ENCODE measurements around the gene COBL. TPM values are rescaled to one million over a fixed set of nuclear protein-coding genes. Genes with fewer than 3 reads are reported as not detected.

COBL gene
- polyA plus RNA-seq, 1 donor (not counting 4 experiments of a cell fraction or from before 2014, with no cell fraction given) = 4.5 TPM

DNA sequence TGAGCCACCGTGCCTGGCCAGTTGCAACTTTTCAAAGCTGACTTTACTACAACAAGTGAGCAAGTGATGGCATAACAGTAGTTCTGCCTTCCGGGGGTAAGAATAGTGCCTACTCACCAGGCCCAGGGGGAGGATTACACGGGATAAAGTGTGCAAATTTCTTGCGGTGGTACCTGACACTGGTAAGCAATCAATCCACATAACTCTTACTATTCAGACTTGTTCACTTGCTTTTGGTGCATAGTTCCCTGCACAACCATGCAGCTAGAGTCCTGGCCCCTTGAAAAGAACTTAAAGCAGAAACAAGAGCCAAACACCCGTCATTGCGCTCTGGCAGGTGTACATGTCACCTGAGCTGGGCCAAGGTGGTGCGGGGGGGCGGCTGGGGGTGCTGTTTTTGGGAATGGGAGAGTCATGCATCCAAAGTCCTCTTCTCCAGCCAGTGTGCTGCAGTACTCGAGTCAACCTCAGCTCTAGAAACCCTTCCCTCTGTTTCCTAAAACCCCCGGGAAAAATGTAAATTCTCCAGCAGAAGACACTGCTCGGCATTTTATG lies 5.4 kb upstream of the COBL start:
- Histone ChIP-seq H3K9ac (ENCODE audit: control insufficient read depth, extremely low read depth, insufficient read depth, low read length) (no peak overlapping the region), H3K27me3 (ENCODE audit: control insufficient read depth, extremely low read depth, insufficient read depth, low read length) (no peaks in the 10 kb centered on the region), H3K27ac (ENCODE audit: control insufficient read depth, insufficient read depth, low read length) (no peak overlapping the region), H3K79me2 (ENCODE audit: control insufficient read depth, insufficient read depth, low read length) (no peaks in the 10 kb centered on the region), H3K4me1 (ENCODE audit: control insufficient read depth, extremely low read depth, insufficient read depth, low read length) (peaks cover 16% of the 10 kb centered on the region), H3K4me3 (ENCODE audit: control insufficient read depth in 2 of 3, extremely low read depth in 1 of 3, insufficient read depth in 2 of 3, low read depth in 1 of 3, low read length in 3 of 3) (no peak overlapping the region), H3K36me3 (ENCODE audit: control insufficient read depth in 2 of 2, extremely low read depth in 1 of 2, insufficient read depth in 2 of 2, low read length in 2 of 2) (no peaks in the 10 kb centered on the region), H3K9me1 (ENCODE audit: control insufficient read depth, extremely low read depth, insufficient read depth, low read length) (no peaks in the 10 kb centered on the region), H2AFZ (ENCODE audit: control insufficient read depth, low read length) (no peak overlapping the region), H3K9me3 (ENCODE audit: control insufficient read depth, low read depth, low read length) (no peaks in the 10 kb centered on the region), H3K4me2 (ENCODE audit: control insufficient read depth, extremely low read depth, insufficient read depth, low read depth, low read length) (no peak overlapping the region), H4K20me1 (ENCODE audit: control insufficient read depth, extremely low read depth, insufficient read depth, low read length) (no peaks in the 10 kb centered on the region)
- FAIRE-seq = no peak
- no peak for TF ChIP-seq EZH2 (IDR thresholded peaks at IDR 0.05; ENCODE audit: low read length)
- TF ChIP-seq, protein P1, sequence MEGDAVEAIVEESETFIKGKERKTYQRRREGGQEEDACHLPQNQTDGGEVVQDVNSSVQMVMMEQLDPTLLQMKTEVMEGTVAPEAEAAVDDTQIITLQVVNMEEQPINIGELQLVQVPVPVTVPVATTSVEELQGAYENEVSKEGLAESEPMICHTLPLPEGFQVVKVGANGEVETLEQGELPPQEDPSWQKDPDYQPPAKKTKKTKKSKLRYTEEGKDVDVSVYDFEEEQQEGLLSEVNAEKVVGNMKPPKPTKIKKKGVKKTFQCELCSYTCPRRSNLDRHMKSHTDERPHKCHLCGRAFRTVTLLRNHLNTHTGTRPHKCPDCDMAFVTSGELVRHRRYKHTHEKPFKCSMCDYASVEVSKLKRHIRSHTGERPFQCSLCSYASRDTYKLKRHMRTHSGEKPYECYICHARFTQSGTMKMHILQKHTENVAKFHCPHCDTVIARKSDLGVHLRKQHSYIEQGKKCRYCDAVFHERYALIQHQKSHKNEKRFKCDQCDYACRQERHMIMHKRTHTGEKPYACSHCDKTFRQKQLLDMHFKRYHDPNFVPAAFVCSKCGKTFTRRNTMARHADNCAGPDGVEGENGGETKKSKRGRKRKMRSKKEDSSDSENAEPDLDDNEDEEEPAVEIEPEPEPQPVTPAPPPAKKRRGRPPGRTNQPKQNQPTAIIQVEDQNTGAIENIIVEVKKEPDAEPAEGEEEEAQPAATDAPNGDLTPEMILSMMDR (optimal IDR thresholded peaks at IDR 0.05 in 1 of 3, IDR thresholded peaks at IDR 0.05 in 1 of 3, conservative IDR thresholded peaks at IDR 0.05 in 1 of 3; ENCODE audit: extremely low read depth in 1 of 3, insufficient read depth in 2 of 3, low read length in 3 of 3) = no peak
- DNase-seq (ENCODE audit: low read depth, low spot score) = no peak
- dilution Hi-C loops (cut with MboI; ENCODE audit: extremely low pct_ligation_motif_present, low sequenced_read_pairs) = no loop called here

DNA sequence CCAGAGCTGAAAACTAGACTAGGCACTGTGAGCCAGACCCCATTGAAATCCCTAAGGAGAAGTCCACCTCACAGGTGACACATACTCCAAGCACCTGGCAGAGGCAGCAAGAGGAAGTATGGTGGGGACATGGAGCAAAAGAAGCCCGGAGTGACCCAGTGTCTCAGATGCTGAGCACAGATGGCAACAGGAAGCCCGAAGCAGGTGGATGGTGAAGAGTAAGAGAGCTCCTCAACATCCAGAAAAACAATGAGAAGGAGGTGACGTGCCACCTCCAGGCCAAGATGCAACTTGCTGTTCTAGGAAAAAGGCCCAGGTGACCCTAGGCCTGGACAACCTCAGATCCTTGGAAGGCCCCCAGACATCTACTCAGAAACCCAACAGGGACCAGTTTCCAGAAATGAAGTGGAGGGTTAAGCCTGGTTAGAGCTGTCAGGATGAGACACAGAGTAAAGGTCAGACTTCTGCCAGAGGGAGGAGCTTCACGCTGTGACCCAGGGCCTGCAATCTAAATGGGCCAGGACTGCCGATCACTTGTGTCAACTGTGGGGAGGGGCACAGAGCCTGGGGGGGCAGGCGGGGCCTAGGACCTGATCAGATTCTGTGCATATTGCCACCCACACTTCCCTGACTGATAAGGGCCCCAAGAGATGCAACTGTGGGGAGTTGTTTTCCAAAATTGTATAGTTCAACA lies 2.4 kb upstream of the COBL start:
- FAIRE-seq (no peak), DNase-seq (ENCODE audit: low read depth, low spot score) (no peak)
- H4K20me1 ChIP-seq (ENCODE audit: control insufficient read depth, extremely low read depth, insufficient read depth, low read length) = no peaks in the 10 kb centered on the region
- peaks cover 9% of the 10 kb centered on the region for H3K4me1 ChIP-seq (ENCODE audit: control insufficient read depth, extremely low read depth, insufficient read depth, low read length)
- no peak overlapping the region for H3K4me3 ChIP-seq (ENCODE audit: control insufficient read depth in 2 of 3, extremely low read depth in 1 of 3, insufficient read depth in 2 of 3, low read depth in 1 of 3, low read length in 3 of 3)
- no peaks in the 10 kb centered on the region for H3K79me2 ChIP-seq (ENCODE audit: control insufficient read depth, insufficient read depth, low read length)
- no peaks in the 10 kb centered on the region for H3K36me3 ChIP-seq (ENCODE audit: control insufficient read depth in 2 of 2, extremely low read depth in 1 of 2, insufficient read depth in 2 of 2, low read length in 2 of 2)
- no peak overlapping the region for H3K27ac ChIP-seq (ENCODE audit: control insufficient read depth, insufficient read depth, low read length)
- no peaks in the 10 kb centered on the region for H3K9me1 ChIP-seq (ENCODE audit: control insufficient read depth, extremely low read depth, insufficient read depth, low read length)
- no peaks in the 10 kb centered on the region for H3K27me3 ChIP-seq (ENCODE audit: control insufficient read depth, extremely low read depth, insufficient read depth, low read length)
- H2AFZ ChIP-seq (ENCODE audit: control insufficient read depth, low read length) = no peak overlapping the region
- H3K9me3 ChIP-seq (ENCODE audit: control insufficient read depth, low read depth, low read length) = no peaks in the 10 kb centered on the region
- TF ChIP-seq, protein P1 (optimal IDR thresholded peaks at IDR 0.05 in 1 of 3, IDR thresholded peaks at IDR 0.05 in 1 of 3, conservative IDR thresholded peaks at IDR 0.05 in 1 of 3; ENCODE audit: extremely low read depth in 1 of 3, insufficient read depth in 2 of 3, low read length in 3 of 3) = no peak
- TF ChIP-seq EZH2 (IDR thresholded peaks at IDR 0.05; ENCODE audit: low read length) = no peak
- H3K4me2 ChIP-seq (ENCODE audit: control insufficient read depth, extremely low read depth, insufficient read depth, low read depth, low read length) = no peak overlapping the region
- H3K9ac ChIP-seq (ENCODE audit: control insufficient read depth, extremely low read depth, insufficient read depth, low read length) = no peak overlapping the region
- dilution Hi-C loops (cut with MboI; ENCODE audit: extremely low pct_ligation_motif_present, low sequenced_read_pairs) = no loop called here
